HG03442 (cell line): Measurements from ENCODE around the gene ANKRD29.
"Not testable (repeated sequence)": the region's sequence is repeated elsewhere in the genome, so short reads cannot be mapped to it uniquely, and the experiment has no call there.

Source experiments
- ATAC-seq: cut with Tn5 transposase; IDR thresholded peaks from one replicate; pipeline ENCODE4 v1.9.1; 2021; ENCODE audit warnings: mild to moderate bottlenecking, moderate library complexity; ENCODE audit not compliant: unreplicated experiment

The ANKRD29 gene

GRCh38 chr18:23567671-23568070 is 95.0 kb downstream of the ANKRD29 start:
- no peak for ATAC-seq

GRCh38 chr18:23565916-23566547 is 96.7 kb downstream of the ANKRD29 start:
- no peak for ATAC-seq

- ATAC-seq = no peak
Observed at GRCh38 chr18:23563377-23564043, 99.2 kb downstream of the ANKRD29 start.

- no peak for ATAC-seq
Observed at GRCh38 chr18:23560186-23560585, 102.5 kb downstream of the ANKRD29 start.

- not testable (repeated sequence) for ATAC-seq
Observed at GRCh38 chr18:23557511-23557910, 105.2 kb downstream of the ANKRD29 start.

- ATAC-seq = no peak
Observed at GRCh38 chr18:23556145-23556780, 106.4 kb downstream of the ANKRD29 start.

- no peak for ATAC-seq
Observed at GRCh38 chr18:23553887-23554286, 108.8 kb downstream of the ANKRD29 start.

GRCh38 chr18:23552505-23552904 is 110.2 kb downstream of the ANKRD29 start:
- no peak for ATAC-seq

GRCh38 chr18:23551978-23552377 is 110.7 kb downstream of the ANKRD29 start:
- ATAC-seq = no peak

- ATAC-seq = no peak
Observed at GRCh38 chr18:23550898-23551297, 111.8 kb downstream of the ANKRD29 start.
